Uterus (tissue), 2 donors: ENCODE results near the gene PWP1.

ENCODE experiments used
- POLR2A ChIP-seq, 2 donors: fragments of 450-650 bp; IDR thresholded peaks; one replicate each; pipeline ENCODE4 v1.6.1; 2016; ENCODE audit warnings: antibody characterized with exemption in 2 of 2, mild to moderate bottlenecking in 1 of 2, moderate library complexity in 1 of 2
- TF ChIP-seq, protein P1 (sequence below), 4 experiments: fragments of 200-600 bp in 2 of 4; fragments of 450-650 bp in 2 of 4; sonication (generic) in 2 of 4; IDR thresholded peaks; one replicate each; pipeline ENCODE4 v1.5.1; 2016 to 2019; ENCODE audit warnings: antibody characterized with exemption in 4 of 4, mild to moderate bottlenecking in 2 of 4, moderate library complexity in 1 of 4

DNA sequence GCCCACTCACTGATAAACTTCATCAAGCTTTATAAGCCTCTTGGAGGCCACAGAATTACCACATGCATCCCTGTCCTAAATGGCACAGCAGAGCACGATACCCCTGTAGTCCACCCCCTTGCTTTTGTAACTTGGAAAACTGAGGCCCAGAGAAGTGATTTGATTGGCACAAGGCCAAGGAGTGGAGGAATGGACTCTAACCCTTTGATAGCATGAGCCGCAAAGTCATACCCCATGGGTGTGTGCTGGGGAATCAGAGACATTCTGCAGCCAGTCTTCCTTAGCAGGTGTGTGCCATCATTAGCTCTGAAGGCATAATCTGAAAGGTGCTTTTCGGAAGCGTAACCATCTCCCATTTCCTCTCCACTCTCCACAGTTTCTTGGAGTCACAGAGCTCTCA is 28.5 kb upstream of the PWP1 start:
- TF ChIP-seq, protein P1, sequence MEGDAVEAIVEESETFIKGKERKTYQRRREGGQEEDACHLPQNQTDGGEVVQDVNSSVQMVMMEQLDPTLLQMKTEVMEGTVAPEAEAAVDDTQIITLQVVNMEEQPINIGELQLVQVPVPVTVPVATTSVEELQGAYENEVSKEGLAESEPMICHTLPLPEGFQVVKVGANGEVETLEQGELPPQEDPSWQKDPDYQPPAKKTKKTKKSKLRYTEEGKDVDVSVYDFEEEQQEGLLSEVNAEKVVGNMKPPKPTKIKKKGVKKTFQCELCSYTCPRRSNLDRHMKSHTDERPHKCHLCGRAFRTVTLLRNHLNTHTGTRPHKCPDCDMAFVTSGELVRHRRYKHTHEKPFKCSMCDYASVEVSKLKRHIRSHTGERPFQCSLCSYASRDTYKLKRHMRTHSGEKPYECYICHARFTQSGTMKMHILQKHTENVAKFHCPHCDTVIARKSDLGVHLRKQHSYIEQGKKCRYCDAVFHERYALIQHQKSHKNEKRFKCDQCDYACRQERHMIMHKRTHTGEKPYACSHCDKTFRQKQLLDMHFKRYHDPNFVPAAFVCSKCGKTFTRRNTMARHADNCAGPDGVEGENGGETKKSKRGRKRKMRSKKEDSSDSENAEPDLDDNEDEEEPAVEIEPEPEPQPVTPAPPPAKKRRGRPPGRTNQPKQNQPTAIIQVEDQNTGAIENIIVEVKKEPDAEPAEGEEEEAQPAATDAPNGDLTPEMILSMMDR (IDR thresholded peaks at IDR 0.05) = no peak
- no peak for TF ChIP-seq POLR2A (IDR thresholded peaks at IDR 0.05)
